DMS53 treated with DMSO at 0.1 percent for 48 hours (cell line): ENCODE data around the gene DOCK1.

Source experiments
- DNase-seq: peaks from one replicate; lab custom pipeline; 2025; ENCODE audit not compliant: unreplicated experiment; lab: John Stamatoyannopoulos, UW

Gene DOCK1

DNA sequence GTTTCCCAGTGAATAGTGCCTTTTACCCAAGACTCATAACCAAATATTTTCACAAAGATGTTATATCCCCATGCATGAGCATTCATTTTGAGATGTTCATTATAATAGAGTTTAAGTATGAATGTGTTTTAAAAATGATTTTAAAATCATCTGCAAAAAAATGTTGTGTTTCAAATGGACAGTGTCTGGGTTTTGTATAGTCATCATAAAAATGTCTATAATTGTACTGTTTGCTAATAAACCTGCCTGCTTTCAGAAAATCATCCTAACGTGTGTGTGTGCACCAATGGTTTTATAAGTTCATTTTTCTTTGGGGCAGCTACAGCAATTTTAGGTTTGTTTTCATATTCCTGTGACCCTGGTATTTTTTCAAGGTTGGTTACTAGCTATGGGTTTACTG, 228.0 kb downstream of the DOCK1 start:
- no peak for DNase-seq

DNA sequence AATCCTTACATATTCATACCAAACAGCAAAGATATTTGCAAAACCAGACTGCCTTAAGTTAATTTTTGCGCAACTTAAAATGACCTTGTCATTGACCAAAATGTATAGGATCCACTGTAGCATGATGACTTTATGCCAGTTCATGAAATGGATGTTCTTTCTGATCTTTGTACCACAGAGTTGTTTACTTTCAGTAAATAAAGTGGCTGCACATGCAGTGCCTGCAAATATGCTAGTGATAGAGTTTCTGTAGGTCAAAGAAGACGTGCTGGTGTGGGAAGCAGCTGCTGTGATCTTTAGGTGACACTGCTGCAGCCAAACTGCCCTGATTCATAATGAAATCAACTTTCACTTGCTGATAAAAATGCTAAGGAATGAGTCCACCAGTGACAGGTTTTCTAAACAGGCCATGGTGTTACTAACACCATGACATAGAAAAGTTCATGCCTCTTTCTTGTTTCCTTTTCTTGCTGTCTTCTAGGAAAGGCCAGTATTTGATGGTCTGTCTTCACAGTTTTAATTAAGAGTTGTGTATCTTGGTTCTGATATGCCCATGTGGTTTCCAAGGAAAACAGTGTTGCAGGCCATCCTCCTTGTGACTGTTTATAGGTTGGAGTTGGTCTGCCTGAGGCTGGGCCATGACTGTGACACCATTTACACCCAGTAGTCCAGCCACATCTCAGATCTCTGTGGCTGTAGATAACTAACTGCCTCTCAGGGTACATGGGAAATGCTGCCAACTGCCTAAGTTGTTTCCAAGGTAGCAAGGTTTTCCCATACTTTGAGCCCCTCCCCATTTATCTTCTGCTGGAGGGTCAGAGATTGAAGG, 228.7 kb downstream of the DOCK1 start:
- DNase-seq = no peak

DNA sequence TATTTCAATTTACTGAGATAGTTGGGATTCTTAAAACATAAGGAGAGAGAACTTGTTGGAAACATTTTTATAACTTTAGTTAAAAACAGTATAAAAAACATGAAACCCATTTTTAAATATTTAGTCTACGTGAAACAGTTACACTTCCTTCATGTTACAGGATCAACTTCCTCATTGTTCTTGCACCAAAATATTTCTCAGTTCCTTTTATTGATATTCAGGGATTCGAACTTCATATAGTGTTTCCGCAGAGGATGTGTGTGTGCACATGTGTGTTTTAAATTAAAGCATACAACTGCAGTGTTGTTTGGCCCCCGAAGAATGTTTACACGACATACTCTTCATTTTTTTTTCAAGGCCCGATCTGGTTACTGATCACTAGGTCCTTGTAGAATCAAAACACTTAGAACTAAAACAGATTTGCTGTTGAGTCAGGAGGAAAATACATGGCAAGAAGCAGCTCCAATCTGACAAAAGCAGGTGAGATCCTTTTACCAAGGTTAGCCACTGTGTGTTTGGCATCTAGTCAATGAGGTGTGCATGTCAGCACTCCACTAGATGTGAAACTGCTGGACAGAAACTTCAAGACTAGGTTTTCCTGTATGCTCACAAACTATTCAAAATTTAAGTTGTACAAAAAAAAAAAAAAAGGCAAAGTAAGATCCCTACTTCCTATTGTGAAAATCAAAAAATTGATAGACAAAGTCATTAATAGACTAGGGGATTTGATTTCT, 230.8 kb downstream of the DOCK1 start:
- DNase-seq = no peak

DNA sequence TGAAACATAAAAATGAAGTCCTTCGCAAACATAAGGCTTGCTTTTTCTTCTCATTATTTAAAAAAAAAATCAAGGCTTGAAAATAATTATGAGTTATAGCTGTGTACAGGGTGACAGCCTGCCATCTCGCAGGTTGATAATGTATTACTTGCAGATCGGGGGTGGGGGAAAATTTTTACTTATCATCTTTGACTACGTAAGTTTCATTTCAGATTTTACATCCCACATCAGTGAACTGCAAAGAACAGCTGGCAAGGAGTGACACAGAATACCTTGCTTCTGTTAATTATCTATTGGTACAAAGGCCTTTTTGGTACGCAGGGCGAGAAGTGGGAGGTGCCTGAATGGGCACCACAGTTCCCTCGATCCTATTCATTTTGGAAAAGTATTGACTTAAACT, 232.2 kb downstream of the DOCK1 start:
- DNase-seq = no peak

DNA sequence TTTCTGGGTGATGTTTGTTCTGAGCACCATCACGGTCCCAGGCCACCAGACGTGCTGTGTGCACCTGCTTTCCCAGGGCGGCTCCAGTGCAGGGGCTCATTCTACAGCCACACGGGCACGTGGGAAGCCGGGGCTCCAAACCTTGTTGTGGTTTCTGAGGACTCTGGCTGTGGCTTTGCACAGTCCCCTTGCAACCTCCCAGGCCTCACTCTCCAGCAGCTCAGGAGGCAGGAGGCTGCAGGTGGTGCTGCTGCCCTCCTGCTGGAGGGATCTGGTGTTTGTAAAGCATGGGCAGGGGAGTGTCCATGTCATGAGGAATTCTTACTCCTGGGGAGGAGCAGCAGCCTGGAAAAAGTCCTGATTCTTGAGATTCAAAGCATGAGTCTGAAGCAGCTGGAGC, 236.9 kb downstream of the DOCK1 start:
- DNase-seq = no peak

DNA sequence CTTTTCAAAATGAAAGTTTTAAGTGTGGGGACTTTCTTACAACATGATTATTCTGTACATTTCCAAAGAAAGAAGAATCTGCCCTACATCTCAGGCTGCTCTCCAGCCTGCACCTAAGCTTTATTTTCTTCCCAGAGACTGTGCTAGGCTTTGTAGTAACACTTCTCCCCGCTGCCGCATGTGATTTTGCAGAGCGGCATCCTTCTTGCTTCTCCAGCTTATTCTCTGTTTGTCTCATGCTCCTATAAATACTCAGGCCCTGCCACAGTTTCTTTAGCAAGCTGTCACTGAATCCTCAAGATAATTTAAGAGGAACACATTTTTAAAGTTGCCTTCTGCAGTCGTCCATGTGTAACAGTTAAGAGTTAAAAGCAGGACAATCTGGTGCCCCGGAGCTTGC, 237.6 kb downstream of the DOCK1 start:
- DNase-seq = no peak

DNA sequence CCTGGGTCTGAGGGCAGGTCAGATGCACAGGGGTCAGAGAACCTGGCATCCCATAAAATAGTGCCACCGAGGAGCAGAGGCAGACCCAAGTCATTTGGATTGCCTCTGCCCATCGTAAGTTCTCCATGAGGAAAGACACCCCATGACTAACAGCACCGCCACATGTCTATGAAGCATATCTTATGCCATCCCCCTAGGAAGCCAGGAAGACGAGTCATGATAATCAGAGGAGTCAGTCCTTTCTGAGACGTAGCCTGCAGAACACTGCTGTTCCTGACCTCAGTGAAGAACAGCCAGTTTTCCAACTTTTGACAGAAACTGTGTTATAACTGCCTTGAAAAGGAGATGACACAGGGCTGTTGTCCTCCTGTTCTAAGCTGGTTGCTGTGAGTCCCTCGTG, 239.9 kb downstream of the DOCK1 start:
- DNase-seq = no peak

DNA sequence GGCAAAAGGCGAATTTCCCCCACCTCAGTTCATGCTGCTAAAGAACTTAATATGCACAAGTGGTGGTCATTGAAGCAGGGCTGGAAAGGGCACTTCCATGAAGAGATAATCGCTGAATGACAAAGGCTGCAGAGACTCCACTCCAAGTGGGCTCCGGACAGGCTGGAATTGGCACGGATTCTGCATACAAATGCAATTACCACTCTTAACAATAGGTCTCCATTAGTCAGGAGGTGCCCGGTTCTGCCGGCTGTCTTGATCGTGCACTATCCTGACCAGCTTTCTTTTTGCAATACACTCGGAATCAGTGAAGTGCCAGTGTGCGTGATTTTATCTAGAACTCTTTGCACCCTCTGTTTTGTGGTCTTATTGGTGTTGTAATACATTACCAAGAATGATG, 241.4 kb downstream of the DOCK1 start:
- DNase-seq = no peak

DNA sequence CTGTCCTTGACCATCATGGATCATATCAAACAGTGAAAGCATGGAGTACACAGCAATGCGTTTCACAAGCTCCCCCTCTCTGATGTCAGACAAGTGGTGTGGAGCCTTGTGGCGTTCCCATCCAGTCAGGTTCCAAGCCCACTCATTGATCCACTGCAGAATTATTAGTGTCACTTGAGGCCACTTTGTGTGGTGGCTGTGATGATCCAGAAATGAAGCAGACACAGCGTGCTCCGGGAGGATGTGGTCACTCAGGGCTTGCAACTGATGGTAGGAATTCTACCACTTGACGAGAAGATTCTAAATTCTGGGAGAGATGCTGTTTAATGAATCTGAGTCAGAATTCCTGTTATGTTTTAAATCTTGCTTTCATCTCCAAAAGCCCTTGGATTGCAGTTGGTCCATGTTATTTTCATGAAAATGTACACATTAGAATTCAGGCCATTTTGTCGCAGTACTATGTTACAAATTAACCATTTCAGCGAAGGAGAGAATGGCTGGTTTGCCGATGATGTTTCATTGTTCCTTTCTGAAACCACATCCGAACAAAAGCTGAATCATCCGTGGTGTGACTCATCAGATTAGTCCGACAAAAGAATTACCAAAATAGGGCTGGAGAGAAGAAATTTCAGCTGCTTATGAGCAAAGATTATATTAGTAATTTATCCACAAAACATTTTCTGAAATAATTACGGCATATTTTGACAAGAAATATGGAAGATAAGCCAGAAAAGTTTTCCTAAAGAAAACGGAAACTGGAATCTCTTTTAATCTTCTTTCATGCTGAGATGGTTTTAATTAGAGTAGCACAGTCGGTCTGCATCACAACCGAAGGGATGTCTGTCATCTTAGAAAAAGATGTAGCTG, 243.1 kb downstream of the DOCK1 start:
- no peak for DNase-seq

DNA sequence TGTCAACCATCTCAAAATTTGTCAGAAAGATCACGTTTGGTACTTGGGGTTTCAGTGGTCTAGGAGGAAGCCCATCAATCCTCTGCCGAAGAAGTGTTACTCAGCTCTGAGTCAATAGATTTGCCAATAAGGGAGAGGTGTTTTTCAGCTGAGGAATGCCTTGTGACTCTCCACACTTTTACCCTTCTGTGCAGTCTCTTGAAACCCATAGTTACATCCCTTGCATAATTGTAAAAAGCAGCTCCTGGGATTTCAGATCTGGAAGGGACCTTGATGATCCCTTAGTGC, 243.6 kb downstream of the DOCK1 start:
- DNase-seq = no peak

DNA sequence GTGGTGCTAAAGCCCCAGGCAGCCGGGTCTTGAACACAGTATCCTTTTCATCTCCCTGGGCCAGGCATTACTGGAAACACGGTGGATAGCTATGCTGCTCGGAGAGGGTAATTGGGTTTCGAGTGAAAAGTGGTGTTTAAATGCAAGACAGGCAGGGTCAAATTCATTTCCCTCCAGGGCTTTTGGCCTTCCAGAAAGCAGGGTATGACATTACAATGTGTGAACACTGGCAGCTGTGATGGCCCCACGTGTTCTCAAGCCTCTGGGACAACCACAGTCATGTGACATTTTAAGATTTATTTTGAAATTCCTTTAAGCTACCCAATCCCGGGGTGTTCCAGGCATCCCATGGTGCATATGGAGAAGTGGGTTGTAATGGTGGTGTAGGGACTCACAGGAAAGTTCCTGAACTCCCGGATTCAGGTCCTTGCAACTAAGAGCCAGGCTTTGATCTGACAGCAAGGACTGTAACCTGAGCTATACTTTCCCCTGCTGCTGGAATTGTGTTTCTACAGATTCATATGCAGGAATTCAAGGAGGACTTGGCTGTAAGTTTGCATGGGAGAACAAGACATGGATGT, 244.4 kb downstream of the DOCK1 start:
- DNase-seq = no peak

DNA sequence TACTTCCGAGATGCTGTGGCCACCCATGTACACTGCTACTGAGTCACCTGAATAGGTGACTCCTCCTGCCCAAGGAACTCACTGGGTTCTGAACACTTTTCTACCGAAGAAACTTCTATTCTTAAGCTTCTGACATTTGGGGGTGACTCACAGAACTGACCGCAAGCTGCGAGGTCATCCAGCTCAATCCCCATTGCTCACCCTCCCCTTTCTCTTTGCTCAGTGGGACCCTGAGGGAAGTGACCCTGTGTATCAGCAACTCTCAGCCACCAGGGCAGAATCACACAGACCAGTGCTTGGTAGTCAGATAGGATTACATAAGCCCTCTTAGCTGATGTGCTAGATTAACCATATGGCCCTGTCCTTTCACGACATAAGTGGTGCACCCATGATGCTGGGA, 244.9 kb downstream of the DOCK1 start:
- DNase-seq = no peak

DNA sequence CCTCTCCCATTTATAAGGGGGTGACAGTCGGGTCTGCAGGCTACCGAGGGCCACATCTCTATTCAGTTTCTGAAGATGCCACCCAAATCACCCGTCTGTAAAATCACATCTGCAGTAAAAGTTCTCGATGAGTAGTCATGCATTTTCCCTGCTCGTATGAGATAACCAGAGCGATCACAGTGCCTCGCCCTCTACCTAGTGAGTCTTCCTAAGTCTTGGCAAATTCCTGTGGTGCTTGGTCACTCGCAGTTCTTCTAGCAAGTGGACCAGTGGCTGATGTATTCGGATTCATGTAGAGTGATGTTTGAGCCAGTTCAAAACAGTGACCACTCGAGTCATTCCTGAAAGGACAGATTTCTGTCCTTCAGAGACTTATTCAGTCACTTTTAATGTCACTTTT, 246.3 kb downstream of the DOCK1 start:
- no peak for DNase-seq

DNA sequence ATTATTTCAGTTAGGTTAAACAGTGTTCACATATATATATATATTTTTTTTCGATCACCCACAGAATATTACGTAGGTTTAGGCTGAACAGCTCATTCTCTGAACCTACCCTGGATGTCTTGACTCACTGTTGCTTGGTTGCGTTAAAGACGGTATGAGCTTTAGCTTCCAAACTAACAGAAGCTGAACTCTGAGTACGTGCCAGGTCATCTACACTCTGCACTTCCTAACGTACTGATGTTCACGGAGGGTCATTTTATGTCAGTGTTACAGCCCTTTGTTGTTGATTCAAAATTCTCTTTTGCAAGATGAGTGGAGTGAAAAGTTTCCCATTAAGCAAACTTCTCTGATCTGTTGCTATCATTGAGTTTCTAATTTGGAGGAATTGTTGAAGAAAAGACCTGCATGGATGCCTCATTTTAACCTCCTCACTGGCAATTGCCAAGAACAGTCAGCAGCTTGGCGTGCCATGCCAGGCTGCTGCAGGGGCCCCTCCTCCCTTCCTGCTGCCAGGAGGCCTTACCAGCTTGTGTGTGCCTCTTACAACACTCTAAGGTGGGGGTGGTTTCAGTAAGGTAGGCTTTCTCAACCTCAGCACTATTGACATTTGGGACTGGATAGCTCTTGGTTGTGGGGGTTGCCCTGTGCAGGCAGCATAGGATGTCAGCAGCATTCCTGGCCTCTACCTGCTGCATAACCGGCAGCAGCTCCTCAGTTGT, 246.9 kb downstream of the DOCK1 start:
- no peak for DNase-seq

DNA sequence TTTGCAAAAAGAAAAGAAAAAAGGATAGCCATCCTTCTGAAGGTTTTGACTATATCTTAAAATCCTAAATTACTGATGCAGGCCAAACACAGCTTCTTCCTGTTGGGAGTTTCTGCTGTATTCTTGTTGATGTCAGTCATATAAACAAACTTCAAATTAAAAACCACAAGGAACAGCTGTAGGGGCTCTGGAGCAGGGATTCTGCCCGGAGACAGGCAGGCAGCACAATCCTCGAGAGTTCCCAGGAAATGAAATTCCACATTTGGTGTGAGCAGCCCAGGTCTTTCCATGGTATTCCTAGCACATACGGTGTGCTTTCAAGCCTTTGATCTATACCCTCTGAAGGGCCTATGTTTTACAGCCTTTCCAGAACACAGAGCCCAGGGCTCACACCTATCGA, 248.0 kb downstream of the DOCK1 start:
- DNase-seq = no peak

DNA sequence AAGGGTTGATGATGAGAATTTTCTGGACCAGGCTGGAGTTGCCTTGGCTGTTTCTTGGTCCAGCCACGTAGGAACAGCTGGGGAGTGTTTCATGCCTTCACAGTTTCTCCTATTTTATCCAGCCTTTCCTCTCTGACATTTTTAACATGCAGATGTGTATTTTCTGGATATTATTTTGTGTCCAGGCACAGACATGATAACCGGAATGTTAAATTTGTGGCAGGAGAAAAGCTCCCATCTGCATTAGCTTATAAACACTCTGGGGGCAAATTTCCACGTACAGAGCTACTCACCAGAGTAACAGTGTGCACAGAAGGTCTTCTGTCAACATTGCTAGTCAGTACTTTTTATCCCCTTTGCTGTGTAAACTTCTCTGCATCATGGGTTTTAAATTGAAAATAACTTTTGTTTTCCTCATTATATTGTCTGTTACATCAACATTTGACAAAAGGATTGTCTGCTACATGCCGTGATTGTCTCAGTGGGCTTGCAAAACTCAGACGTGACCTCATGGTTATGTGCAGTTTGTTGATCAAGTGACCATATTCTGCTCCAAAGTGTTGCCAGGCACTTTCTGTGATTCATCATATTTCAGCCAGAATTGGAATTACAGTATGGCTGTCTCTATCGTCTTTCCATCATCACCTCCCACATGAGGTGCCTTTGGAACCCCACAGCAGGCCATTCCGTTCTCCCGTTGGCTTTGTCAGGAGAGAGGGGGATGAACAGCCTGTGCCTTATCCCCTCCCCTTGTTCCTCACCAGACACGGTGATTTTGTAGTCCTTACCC, 249.8 kb downstream of the DOCK1 start:
- DNase-seq = no peak

DNA sequence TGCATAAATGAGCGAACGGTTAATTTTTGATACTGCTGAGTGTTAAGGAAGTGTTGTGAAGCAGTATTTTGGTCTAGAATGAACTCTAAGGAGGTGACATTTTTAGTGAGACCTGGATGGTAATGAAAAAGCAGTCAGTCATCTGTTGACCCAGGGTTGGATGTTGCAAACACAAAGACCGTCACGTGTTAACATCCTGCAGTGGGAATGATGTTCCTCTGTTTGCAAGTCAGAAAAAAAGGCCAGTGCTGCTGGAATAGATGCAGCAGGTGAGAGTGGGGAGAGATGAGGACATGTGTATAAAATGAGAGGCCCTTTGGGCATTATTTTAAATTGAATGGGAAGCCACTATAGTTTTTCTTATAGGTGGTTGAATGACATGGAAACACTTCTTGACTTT, 251.9 kb downstream of the DOCK1 start:
- DNase-seq = no peak

DNA sequence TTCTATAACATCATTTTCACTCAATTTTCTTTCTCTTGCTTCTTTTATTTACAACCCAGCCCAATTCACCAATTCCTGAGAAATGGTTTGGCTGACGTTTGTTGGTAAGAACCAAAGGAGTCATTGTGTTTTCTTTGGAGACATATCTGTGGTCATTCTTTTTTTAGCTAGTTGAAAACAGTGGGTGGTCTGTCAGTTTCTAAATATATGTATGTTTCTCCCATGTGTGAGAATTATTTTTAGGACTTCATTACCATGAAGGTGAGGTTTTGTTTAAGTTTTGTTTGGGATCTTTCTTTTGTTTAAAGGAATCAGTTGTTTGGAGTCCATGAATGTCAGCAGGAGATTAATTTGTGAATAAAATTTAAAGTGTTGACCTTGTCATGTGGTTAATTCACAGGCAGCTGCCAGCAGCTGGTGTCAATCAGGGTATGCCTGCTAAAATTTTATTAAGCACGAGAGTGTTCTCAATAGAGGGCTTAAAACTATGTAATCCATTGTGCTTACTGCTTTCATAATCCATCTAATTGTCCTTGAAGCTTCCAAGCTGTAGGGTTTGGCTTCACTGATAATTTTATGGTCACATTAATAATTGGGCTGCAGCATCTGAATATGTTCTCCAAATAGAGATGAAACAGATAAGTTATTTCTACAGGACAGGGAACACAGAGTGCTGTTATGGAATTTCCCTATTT, 252.4 kb downstream of the DOCK1 start:
- DNase-seq = no peak

DNA sequence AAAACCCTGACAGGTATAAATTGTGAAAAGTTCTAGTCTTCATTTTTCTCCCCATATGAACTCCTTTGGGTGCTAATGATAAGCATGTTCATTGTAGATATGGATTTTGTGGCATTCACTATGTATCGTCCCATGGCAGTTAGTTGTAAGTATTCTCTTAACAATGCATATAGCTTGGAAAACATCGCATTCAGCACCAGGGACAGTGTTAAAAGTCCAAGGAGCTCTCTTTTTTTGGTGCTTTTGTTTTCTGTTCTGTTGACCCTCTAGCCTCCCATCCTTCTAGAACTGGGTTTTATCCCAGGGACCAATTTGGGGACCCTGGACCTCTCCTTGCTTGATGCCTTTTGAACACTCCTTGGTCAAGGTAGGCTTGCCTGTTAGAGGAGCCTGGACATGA, 253.4 kb downstream of the DOCK1 start:
- DNase-seq = no peak
